ENCODE measurements around the gene EIF4G3.
"Not testable (repeated sequence)": the region's sequence is repeated elsewhere in the genome, so short reads cannot be mapped to it uniquely, and the experiment has no call there.

Gene EIF4G3

DNA sequence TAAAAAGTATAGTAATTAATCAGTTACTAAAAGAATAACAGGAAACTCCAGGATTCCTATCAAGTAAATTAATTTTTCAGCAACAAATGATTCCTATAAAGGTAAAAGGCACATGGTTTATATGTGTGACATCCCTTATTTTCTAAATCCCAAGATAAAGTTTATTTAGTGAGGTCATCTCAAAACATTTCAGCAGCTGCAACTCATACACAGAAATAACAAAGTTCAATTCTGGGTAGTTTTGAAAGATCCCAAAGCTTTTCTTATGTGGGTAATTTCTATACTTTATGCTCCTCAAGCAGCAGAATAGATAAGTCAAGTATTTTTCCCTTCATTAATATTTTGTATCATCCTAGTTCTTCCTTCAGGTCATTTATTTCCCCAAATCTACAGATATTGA is 117.7 kb downstream of the EIF4G3 start:
- H3K27ac ChIP-seq, result no peak overlapping the region
- TF ChIP-seq CTCF (conservative IDR thresholded peaks at IDR 0.05) (no peak), ZFX (IDR thresholded peaks at IDR 0.05) (no peak)

DNA sequence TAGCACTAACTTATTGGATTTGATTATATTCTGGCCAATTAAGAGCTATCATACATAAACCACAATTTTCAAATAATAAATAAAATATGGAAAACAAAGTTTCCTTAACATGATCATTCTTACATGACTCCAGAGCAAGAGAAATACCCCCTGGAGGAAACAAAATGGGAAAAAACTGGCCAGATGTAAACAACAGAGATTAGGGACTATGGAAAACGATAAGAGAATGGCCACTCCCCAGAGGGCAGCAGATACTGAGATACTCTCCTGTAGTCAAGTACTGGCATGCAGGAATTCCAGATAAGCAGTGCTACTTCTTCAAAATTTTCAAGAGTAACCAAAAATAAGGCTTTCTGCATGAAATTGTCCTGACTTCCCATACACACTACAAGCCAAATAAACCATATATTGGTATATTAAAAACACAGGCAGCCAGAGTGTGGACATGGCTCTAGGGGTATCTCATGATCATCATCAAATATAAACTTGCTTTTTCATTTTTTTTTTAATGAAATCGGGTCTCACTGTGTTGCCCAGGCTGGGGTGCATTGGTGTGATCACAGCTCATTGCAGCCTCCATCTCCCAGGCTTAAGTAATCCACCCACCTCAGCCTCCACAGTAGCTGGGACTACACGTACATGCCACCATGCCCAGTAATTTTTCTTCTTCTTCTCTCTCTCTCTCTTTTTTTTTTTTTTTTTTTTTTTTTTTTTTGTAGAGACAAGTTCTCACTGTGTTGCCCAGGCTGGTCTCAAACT is 118.5 kb downstream of the EIF4G3 start:
- H3K27ac ChIP-seq, result no peak overlapping the region
- TF ChIP-seq CTCF (conservative IDR thresholded peaks at IDR 0.05) (no peak), ZFX (IDR thresholded peaks at IDR 0.05) (no peak)

DNA sequence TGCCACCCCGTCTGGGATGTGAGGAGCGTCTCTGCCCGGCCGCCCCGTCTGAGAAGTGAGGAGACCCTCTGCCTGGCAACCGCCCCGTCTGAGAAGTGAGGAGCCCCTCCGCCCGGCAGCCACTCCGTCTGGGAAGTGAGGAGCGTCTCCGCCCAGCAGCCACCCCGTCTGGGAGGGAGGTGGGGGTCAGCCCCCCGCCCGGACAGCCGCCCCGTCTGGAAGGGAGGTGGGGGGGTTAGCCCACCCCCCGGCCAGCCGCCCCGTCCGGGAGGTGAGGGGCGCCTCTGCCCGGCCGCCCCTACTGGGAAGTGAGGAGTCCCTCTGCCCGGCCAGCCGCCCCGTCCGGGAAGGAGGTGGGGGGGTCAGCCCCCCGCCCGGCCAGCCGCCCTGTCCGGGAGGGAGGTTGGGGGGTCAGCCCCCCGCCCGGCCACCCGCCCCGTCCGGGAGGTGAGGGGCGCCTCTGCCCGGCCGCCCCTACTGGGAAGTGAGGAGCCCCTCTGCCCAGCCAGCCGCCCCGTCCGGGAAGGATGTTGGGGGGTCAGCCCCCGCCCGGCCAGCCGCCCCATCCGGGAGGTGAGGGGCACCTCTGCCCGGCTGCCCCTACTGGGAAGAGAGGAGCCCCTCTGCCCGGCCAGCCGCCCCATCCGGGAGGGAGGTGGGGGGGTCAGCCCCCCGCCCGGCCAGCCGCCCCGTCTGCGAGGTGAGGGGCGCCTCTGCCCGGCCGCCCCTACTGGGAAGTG is 123.3 kb downstream of the EIF4G3 start:
- H3K27ac ChIP-seq, result not testable (repeated sequence)

DNA sequence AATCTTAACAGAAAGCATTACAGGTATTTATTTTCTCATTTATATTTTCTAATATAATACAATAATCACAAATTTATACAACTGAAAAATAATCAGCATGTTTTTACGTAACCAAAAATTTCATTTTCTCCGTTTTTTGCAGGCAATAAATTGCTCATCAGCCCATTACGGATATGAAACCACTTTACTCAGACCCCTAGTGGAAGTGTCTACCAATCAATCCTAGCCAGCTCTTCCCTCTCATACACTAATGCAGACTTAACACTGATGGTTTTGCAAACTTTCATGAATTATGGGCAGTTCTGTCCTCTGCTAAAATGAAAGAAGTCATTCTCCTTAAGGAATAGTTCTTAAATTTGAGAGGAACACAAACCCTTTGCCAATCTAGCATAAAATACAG is 124.7 kb downstream of the EIF4G3 start:
- no peak for TF ChIP-seq ZFX (IDR thresholded peaks at IDR 0.05)
- TF ChIP-seq CTCF (conservative IDR thresholded peaks at IDR 0.05), result no peak
- no peak overlapping the region for H3K27ac ChIP-seq

GRCh38 chr1:21051177-21051825 is 125.4 kb downstream of the EIF4G3 start:
- TF ChIP-seq CTCF (conservative IDR thresholded peaks at IDR 0.05) (no peak), ZFX (IDR thresholded peaks at IDR 0.05) (no peak)
- H3K27ac ChIP-seq, result no peak overlapping the region

GRCh38 chr1:21050031-21050430 is 126.7 kb downstream of the EIF4G3 start:
- H3K27ac ChIP-seq, result no peak overlapping the region
- TF ChIP-seq ZFX (IDR thresholded peaks at IDR 0.05) (no peak), CTCF (conservative IDR thresholded peaks at IDR 0.05) (no peak)

- TF ChIP-seq ZFX (IDR thresholded peaks at IDR 0.05) (no peak), CTCF (conservative IDR thresholded peaks at IDR 0.05) (no peak)
- H3K27ac ChIP-seq, result peak overlapping the region; percentile 10; the same call in 1 of the 2 replicates
Measured at GRCh38 chr1:21048462-21048861, 128.2 kb downstream of the EIF4G3 start.

All from C4-2B (cell line).